Endothelial cell of umbilical vein (primary cell): ENCODE data around the gene CXCL3.

Experiments used
- EZH2 ChIP-seq: IDR thresholded peaks from 2 replicates; pipeline ENCODE4 v1.6.1; 2012; ENCODE audit warnings: borderline replicate concordance, low read depth, mild to moderate bottlenecking, moderate library complexity, low read length, inconsistent platforms; ENCODE audit not compliant: severe bottlenecking
- FOS ChIP-seq: IDR thresholded peaks from 2 replicates; pipeline ENCODE4 v1.6.1; 2011; ENCODE audit warnings: mild to moderate bottlenecking, low read length, moderate library complexity, borderline replicate concordance; ENCODE audit not compliant: insufficient read depth
- GATA2 ChIP-seq: IDR thresholded peaks from 2 replicates; pipeline ENCODE4 v1.7.0; 2011; ENCODE audit warnings: low read depth, mild to moderate bottlenecking, moderate library complexity, mixed read lengths, low read length; ENCODE audit not compliant: insufficient read length, insufficient read depth
- MYC ChIP-seq: IDR thresholded peaks from one replicate; pipeline ENCODE4 v1.6.1; 2011; ENCODE audit warnings: mild to moderate bottlenecking, low read depth, low read length
- POLR2A ChIP-seq: IDR thresholded peaks from 2 replicates; pipeline ENCODE4 v1.6.1; 2012; ENCODE audit warnings: low read depth, mild to moderate bottlenecking, control low read depth, low read length
- POLR2AphosphoS5 ChIP-seq: IDR thresholded peaks from 2 replicates; pipeline ENCODE4 v1.6.1; 2012; ENCODE audit warnings: low read depth, mild to moderate bottlenecking, control low read depth, low read length, moderate library complexity; ENCODE audit not compliant: insufficient read depth
- TF ChIP-seq, protein P1 (sequence below), 2 donors: IDR thresholded peaks; 1 replicate in 1 of 2; 2 replicates in 1 of 2; pipeline ENCODE4 v1.5.1; 2011; ENCODE audit warnings: low read length in 2 of 2, mild to moderate bottlenecking in 2 of 2, moderate library complexity in 2 of 2, control low read depth in 1 of 2, inconsistent platforms in 1 of 2, low read depth in 1 of 2; ENCODE audit not compliant: insufficient read depth in 1 of 2; ENCODE audit errors: extremely low read depth in 1 of 2
- TF ChIP-seq, protein P2 (sequence below): IDR thresholded peaks from 2 replicates; pipeline ENCODE4 v1.6.1; 2011; ENCODE audit not compliant: insufficient read depth, insufficient read length

DNA sequence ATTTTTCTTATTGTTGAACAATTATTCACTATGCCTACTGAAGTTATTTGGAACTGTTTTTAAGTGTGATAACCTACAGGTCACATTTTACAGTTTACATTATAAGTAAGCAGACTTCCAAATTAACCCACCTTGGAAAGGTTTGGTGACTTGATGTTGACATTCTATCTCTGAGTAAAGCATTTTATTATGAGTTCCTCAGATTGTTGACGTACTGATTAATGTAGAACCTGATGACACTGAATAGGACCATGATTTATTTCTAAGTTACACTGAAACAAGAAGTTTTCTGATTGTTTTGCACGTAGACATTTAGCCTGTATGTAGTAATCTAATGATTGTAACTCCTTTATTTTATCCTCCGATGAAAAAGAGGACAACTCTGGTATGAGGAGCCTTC lies 17.0 kb upstream of the CXCL3 start:
- TF ChIP-seq, protein P1, sequence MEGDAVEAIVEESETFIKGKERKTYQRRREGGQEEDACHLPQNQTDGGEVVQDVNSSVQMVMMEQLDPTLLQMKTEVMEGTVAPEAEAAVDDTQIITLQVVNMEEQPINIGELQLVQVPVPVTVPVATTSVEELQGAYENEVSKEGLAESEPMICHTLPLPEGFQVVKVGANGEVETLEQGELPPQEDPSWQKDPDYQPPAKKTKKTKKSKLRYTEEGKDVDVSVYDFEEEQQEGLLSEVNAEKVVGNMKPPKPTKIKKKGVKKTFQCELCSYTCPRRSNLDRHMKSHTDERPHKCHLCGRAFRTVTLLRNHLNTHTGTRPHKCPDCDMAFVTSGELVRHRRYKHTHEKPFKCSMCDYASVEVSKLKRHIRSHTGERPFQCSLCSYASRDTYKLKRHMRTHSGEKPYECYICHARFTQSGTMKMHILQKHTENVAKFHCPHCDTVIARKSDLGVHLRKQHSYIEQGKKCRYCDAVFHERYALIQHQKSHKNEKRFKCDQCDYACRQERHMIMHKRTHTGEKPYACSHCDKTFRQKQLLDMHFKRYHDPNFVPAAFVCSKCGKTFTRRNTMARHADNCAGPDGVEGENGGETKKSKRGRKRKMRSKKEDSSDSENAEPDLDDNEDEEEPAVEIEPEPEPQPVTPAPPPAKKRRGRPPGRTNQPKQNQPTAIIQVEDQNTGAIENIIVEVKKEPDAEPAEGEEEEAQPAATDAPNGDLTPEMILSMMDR (IDR thresholded peaks at IDR 0.05; ENCODE audit: extremely low read depth in 1 of 2, insufficient read depth in 1 of 2, low read depth in 1 of 2, low read length in 2 of 2), result no peak
- TF ChIP-seq POLR2AphosphoS5, result no peak
- no peak for TF ChIP-seq POLR2A
- TF ChIP-seq, protein P2, sequence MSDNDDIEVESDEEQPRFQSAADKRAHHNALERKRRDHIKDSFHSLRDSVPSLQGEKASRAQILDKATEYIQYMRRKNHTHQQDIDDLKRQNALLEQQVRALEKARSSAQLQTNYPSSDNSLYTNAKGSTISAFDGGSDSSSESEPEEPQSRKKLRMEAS, result no peak
- no peak for TF ChIP-seq FOS
- TF ChIP-seq GATA2, result no peak
- TF ChIP-seq EZH2, result no peak
- TF ChIP-seq MYC, result no peak
